Measurements from ENCODE around the gene IL17C.
"Not testable (repeated sequence)": the region's sequence is repeated elsewhere in the genome, so short reads cannot be mapped to it uniquely, and the experiment has no call there.

IL17C gene

DNA sequence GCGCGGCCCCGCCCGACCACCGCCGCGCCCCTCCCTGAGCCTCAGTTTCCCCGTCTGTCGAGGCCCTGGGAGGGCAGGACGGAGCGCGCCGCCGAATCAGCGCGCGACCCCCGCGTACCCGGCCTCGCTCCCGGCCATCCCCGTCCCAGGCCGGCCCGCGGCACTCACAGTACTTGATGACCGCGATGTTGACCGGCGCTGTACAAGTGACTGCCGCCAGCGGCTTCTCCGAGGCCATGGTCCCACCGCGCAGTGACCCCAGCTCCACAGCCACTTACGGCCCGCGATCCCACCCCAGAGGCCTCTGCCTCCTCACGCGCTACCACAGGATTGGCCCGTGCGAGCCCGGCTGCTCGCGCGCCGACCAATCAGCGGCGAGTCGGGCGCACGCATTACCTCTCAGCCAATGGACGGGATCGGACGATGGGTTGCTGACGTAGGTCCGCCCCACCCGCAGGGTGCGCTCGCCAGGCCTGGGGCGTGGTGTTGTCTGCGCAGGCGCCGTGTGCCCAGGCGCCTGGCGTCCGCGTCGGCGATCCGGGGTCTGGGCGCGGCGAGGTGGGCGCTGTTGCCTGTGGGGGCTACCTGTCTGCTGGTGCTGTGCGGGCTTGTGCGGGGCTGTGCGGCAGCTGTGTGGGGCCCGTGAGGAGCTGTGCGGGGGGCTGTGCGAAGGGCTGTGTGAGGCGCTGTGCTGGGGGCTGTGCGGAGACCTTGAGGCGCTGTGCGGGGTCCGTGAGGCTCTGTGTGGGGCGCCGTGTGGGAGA, 24.7 kb downstream of the IL17C start, which contains the start of gene MVD:
MVD (minus strand) TSS at position 249 of the 764 bp plus-strand sequence; CDS start at position 238, 11 bp downstream.
- peak; percentile 99 for DNase-seq

DNA sequence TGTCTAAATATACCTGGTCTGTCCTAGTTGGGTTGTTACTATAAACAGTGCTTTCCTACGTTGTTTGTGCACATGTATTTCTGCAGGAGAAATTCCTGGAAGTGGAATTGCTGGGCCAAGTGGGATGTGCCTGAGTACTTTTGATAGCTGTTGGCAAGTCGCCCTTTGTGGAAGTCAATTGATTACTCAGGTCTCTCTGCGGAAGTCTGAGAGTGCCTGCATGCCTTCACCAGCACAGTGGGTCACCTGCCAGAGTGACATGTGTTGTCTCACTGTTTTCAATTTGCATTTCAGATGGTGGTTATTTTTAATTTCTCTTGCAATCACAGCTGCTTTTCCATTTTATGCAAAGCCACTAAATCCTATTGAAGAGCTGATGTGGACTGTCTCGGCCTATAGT, 26.8 kb downstream of the IL17C start:
- no peak for DNase-seq

DNA sequence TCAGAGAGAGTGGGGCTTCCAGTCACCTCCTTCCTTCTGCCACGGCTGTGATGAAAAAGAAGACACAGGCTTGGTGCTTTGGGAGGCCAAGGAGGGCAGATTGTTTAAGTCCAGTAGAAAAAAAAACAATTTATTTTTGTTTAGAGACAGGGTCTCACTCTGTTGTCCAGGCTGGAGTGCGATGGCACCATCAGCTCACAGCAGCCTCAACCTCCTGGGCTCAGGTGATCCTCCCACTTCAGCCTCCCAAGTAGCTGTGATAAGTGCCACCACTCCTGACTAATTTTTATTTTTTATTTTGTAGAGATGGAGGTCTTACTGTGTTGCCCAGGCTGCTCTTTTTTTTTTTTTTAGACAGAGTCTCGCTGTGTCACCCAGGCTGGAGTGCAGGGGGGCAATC, 27.2 kb downstream of the IL17C start:
- no peak for DNase-seq

DNA sequence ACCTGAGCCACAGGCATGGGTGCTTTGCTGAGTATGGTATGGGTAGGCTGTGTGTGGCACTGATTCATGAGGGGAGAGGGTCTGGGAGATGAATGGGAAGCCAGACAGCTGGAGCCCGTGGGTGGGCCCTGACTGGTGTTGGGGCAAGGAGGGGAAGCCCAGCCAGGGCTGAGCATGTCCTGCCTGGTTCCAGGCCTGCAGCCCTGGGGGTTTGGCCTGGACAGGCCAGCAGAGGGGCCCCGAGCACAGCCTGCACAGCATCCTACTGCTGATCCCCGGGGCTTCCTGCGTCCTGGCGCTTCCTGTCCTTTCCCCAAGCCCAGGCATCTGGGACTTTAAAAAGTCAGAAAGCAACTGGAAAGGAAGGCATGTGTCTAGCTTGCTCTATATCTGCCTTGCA, 29.1 kb downstream of the IL17C start:
- no peak for DNase-seq

DNA sequence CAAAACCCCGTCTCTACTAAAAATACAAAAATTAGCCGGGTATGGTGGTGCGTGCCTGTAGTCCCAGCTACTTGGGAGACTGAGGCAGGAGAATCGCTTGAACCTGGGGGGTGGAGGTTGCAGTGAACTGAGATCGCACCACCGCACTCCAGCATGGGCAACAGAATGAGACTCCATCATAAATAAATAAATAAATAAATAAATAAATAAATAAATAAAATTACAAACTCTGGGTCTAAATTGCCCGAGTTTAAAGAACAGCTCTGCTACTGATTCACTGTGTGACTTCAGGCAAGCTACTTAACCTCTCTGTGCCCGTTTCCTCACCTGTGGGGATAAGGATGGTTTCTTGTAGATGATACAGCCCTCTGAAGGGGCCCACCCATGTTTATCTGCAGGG, 31.1 kb downstream of the IL17C start:
- DNase-seq, result not testable (repeated sequence)

DNA sequence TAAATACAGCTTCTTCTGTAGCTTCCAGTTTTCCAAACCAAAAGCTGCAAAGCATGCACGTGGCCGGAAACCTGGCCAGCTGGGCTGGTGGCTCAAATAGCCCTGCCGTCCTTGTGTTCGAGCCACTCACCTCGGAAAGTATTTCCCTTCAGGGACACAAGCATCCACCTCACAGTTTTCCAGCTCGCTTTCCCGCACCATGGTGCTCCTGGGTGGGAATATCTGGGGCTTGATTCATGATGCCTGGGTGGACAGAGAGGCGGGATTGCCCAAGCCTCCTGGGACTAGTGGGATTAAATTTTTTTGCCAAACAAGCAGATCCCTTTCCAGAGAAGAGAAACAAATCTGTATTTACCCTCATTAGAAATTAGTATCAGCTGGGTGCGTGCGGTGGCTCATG, 31.6 kb downstream of the IL17C start:
- no peak for DNase-seq

DNA sequence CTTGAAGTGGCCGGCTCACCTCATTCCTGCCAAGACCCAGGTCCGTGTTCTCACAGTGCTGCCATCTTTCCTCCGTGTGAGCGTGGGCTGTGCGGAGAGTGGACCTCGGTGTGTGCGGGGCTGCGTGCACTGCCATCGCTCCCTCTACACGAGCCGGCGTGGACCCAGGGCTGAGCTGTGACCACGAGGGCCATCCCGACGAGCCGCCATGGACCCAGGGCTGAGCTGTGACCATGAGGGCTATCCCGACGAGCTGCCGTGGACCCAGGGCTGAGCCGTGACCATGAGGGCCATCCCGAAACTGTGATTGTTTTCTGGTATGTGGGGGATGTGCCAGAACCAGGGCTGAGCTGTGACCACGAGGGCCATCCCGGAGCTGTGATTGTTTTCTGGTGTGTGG, 33.4 kb downstream of the IL17C start:
- DNase-seq, result no peak

DNA sequence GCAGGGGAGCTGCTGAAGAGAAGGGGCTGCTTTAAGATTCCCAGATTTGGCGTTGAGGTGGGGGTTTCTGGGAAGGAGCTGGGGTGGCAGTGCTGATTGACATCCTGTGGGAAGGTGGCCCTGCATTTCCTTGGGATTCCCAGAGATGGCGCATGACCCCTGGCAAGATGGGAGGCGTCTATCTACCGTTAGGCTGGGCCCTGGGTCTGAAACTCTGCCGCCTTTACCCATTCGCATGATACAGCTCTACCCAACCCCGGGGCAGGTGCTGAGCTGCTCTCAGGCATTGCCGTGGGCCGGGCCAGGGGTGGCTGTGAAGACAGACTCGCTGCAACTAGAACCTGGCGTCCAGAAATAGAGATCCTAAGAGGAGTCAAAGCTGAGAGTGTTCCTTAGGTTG, 34.4 kb downstream of the IL17C start:
- no peak for DNase-seq

DNA sequence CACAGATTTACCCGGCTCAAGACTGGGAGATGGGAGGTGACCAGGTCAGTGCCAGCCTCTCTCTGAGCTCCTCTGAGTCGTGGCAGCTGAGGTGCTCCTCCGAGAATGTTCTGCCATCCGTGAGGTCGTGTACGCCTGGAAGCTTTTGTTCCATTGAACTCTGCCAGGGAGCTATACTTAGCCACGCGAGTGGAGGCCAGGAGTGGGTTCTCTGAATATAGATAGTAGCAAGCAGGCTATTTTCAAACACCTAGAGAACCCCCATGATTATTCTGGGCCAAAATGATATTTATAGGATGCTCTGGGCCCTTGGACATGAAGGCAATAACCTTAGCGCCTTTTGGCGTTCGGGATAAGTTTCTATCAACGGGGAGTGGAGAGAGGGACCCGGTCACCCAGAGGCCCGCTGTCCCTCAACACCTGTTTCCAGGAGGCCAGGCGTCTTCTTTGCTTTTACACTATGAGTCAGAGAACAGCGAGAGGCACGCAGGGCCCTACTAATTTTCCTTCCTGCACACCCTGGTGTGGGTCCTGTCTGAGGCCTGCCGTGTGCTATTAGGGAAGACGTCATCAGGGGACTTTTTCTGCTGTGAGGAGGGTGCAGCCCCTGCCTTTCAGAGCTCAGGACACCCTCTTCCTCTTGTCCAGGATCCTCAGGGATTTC, 35.5 kb downstream of the IL17C start:
- no peak for DNase-seq

DNA sequence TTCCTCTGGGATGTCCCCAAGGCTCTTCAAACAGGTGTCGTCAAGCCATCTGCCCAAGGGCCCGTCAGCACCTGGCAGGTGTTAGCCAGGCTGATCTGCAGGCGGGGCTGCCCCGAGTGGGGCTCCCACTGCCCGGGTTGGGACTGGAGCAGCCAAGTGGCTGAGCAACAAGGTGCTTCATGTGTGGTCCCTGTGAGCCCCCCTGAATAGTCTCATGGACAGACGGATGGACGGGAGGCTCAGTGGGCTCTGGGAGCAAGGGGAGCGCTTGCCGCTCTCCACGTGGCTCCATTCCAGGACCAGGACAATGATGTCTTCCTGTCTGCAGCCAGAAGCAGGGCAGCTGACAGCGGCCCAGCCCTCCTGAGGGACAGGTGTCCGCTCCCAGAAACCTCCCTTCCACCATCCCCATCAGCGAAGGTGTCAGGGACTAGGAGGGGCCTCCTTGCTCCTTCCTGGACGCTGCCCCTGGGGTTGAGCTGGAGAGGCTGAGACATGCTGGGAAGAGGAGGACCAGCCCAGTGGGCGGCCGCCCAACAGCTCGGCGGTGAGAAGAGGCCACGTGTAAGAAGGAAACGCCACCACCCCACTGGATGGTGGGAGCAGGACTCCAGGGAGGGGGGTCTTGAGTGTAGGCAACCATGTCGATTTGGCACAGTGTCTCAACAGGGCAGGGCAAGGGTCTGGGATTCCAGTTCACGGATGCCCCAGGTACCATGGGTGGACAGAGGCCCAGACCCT, 38.3 kb downstream of the IL17C start:
- no peak for DNase-seq

DNA sequence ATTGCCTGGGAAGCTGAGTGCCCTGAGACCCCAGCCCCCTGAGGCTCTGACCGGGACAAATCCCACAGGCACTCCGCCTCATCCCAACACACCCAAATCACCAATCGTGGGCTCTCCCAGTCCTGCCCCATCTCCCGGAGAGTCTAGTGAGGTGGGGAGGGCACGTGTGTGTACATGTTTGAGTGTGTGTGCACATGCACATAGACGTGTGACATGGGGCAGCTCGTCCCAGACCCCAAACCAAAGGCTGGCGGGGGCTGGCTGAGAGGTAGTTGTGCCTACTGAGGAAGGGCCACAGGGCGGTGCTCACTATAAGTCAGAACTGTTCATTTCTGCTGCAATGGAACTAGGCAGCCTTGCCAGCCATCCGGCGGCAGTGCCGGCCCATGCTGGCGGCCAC, 39.3 kb downstream of the IL17C start:
- DNase-seq, result no peak

DNA sequence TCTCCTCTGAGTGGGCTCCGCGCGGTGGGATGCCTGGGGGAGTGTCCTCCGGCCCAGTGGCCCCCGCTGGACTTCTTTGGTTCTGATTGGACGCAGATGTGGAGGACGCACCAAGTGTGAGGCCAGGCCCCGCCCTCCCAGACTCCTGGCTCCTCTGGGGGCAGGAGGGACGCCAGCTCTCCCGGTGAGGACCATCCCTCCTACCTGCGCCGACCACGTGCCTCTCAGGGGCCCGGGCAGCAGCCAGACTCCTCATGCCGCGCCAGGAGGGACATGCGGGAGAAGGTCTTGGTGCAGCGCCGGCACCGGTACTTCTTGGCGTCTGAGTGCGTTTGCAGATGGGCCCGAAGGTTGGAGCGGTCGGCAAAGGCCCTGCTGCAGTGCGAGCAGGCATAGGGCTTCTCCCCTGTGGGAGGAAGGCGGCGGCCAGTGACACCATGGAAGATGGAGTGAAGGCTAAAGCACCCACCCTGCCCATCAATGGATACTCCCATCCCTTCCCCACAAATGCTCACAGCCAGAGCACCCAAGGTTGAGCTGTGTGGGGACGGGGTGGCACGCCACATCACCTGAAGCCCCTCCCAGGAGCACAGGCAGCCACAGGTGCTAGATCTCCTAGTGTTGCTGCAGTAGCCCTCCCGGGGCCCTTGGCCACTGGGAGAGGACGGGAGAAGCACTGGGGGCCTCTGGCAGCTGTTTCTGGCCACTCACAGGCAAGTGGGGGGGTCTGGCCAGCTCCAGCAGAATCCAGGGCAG, 40.0 kb downstream of the IL17C start:
- no peak for DNase-seq

DNA sequence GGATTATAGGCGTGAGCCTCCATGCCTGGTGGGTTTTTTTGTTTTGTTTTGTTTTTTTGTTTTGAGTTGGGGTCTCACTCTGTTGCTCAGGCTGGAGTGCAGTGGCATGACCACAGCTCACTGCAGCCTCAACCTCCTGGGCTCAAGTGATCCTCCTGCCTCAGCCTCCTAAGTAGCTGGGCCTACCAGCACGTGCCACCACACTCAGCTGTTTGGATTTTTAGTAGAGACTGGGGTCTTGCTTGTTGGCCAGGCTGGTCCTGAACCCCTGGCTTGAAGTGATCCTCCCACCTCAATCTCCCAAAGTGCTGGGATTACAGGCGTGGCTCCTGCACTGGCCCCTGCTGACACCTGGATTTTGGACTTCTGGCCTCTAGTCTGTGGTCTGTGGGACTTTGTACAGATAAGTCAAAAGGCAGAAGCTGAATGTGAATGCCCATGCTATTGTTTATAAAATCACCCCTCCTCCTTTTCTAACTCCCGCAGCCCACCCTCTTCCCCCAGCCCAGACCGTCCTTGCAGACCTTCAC, 42.2 kb downstream of the IL17C start:
- no peak for DNase-seq

DNA sequence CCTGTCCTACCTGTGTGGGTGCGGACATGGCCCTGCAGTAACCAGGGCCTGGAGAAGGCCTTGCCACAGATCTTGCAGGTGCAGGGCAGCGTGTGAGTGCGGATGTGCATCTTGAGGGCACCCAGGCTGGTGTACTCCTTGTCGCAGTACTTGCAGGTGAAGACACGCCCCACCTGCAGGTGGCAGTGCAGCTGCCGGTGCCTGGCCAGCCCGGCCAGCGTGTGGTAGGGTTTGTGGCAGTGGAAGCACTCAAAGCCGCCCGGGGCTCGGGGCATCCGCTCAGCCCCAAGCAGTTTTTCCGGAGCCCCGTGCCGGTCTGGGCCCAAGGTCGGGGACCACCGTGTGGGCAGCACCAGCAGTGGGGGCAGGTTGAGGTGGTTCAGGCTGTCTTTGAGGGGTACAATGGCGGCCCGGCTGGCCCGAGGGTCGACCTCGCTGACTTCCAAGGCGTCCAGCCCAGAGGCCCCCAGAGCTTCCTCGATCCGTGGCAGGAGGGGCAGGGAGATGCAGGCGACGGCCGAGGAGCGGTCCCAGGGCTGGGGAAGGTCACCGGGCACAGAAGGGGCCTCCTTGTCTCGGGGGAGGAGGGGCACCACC, 42.8 kb downstream of the IL17C start:
- peak; percentile 65 for DNase-seq

DNA sequence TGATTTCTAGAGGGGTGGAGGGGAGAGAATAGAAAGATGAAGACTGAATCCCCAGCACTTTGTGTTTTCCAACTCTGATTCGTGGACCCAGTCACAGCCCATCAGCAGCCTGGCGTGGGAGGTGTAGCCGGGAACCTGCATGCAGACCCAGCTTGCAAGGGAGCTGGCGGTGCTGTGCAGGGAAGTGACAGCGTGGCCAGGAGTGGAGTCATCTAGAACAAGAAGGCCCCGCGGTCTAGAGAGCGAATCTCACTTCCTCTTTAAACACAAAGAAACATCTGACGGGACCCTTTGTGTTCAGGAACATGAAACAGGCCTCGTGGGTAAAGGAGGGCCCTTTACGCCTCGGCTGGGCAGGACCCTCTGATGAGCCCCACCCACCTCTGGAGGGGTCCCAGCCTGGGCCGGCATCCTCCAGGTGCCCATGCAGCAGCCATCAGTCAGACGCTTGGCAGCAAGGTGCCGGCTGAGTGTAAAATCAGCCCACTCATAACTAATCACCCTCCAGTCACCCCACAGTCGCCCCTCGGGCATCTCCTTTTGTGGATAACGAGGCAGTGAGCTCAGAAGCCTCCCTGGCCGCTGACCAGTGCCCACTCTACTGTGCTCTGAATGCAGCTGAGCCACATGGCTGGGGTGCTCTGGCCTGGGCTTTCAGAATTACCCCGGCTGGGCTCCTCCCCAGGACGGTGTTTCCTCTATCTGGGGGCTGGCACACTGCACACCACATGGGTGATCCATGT, 43.5 kb downstream of the IL17C start:
- DNase-seq, result peak; percentile 90

DNA sequence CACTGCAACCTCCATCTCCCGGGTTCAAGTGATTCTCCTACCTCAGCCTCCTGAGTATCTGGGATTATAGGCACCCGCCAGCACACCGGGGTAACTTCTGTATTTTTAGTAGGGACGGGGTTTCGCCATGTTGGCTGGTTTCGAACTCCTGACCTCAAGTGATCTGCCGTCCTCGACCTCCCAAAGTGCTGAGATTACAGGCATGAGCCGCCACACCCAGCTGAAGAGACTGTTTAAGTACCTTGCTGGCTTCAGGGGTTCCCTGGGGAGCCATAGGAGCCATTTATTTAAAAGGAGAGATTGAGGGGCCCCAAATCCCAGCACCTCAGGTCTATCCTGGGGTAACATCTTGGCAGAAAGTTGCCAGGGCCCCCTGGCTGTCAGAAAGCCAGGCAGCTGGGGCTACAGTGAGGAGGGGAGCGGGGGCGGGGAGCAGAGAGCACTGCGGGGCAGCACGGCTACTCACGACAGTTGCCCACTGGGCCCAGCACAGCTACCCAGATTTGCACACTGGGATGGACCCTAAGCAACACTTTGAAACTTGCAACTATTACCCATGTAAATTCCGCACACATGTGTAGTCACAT, 46.3 kb downstream of the IL17C start:
- no peak for DNase-seq

DNA sequence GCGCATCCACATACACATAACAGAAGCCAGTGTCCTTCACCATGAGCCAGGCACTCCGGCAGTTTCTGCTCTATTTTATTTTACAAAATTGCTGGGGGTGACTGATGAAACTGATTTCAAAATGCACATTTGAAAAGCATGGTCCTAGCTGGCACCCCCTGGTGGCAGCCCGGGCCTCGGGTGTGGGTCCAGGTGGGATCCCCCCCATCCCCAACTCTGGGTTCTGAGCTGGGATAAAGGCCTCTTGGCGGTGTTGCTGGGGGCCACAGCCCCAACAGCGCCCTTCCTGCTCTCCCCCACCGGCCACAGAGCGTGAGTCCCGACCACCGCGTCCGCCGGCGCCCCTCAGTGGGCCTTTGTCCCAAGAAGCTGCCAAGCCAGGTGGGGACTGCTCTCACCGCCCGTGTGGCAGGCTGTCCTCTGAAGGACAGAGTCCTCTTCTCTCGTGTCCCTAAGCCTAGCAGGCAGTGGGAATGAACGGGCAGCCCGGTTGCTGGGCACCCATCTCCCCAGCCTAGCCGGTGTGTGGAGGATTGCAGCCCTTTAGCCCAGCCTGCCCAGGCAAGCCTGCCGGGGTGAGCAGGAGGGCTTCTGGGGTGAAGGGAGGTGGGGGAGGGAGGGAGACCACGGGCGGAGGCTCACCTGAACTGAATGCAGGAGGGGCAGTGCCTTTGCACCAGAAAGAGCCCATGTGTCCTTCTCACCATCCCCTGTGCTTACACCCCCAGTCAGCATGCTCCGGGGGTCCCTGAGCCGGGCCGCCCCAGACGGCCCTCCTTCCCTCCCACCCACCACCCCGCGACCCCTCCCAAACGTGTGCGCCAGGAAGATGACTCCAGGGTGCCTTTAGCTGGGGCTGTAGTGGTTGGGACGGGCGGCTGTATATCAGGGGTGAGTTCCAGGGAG, 47.0 kb downstream of the IL17C start:
- DNase-seq, result peak; percentile 72

DNA sequence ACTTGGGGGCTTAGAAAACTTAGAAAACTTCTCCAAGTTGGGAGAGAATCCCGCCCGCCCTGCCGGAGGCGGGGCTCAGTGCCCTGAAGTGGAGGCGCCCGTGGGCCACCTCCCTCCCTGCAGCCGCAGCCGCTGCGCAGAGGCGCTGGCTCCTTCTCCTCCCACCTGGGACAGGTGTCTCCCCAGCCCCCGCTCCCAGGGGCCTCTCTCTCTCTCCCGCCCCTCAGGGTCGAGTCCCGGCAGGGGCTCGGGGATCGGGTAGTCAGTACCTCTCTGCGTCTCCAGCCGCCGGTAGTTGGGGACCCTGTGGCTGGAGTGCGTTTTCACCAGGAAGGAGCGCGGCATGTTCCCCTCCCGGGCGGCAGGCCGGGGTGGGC, 47.7 kb downstream of the IL17C start:
- peak; percentile 46 for DNase-seq

DNA sequence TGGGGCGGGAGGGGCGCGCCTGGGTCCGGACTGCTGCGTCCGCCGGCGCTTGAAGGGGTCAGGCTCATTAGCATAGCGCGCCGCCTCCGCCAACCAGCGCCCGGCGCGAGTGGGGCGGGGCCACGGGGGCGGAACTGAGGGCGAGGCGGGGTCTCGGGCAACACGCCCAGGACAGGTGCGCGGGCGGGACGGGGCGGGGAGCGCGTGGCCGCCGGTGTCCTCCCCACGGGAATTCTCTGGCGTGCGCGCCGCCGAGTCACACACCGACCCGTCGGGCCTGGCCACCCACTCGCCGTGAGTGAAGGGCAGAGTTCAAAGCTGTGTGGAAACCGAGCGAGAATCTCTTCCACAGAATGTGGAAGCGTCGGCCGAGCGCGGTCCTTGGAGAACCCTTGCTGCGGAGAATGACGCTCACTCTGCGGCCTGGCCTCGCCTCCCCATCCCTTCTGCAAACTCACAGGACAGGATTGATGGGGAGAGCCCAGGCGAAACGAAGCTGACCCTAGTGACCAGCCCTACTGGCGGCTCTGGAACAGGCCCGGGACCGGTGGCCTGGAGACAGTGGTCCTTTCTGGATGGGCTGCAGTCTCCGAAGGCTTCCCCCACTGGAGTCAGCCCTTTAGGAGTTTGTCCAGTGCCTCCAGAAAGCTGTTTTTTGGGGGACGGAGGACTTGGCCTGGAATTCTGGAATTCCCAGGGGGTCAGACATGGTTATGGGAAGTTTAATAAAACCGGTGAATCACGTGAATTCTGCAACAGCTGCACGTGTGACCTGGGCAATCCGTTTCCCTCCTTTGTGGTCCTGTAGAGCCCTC, 48.3 kb downstream of the IL17C start, which contains the start of gene SNAI3:
SNAI3 (minus strand) TSS at position 69 of the 815 bp plus-strand sequence. CDS start 101 bp downstream, outside the sequence.
- DNase-seq, result peak; percentile 90

All from hematopoietic multipotent progenitor cell treated with erythropoietin and hydrocortisone succinate and interleukin-3 and kit ligand, for 4 days (in vitro differentiated cells).